Gastrocnemius medialis (tissue), 4 donors: ENCODE measurements around the gene PPP1R11.
"Not testable (repeated sequence)": the region's sequence is repeated elsewhere in the genome, so short reads cannot be mapped to it uniquely, and the experiment has no call there.

Experiments
- POLR2A ChIP-seq, 2 donors: fragments of 450-650 bp; IDR thresholded peaks; one replicate each; pipeline ENCODE4 v1.6.1; 2017; ENCODE audit warnings: antibody characterized with exemption in 2 of 2, mild to moderate bottlenecking in 2 of 2, moderate library complexity in 2 of 2
- TF ChIP-seq, protein P1 (sequence below), 5 experiments: fragments of 450-650 bp in 3 of 5; fragments of 200-600 bp in 2 of 5; sonication (generic) in 2 of 5; IDR thresholded peaks in 4 of 5; conservative IDR thresholded peaks in 1 of 5; 1 replicate in 4 of 5; 2 replicates in 1 of 5; pipeline ENCODE4 v1.5.1; 2016 to 2019; ENCODE audit warnings: antibody characterized with exemption in 5 of 5, mild to moderate bottlenecking in 3 of 5, moderate library complexity in 3 of 5

DNA sequence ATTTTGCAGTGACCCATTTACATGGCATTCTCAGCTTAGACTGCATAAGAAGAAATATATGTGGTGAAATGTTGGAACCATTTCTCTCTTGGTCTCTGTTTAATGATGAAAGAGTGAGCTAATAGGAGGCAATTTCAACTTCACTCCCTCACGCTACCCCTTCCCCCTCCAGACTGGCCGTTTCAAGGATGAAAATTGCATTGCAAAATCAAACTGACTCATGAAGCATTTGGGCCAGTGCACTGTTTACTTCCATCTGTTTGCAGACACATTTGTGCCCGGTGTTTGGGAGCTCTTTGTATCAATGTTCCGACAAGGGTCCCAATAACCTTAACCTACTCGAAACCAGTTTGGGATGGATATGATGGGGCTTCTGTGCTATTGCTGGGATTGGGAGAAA, 33.6 kb upstream of the PPP1R11 start:
- TF ChIP-seq, protein P1, sequence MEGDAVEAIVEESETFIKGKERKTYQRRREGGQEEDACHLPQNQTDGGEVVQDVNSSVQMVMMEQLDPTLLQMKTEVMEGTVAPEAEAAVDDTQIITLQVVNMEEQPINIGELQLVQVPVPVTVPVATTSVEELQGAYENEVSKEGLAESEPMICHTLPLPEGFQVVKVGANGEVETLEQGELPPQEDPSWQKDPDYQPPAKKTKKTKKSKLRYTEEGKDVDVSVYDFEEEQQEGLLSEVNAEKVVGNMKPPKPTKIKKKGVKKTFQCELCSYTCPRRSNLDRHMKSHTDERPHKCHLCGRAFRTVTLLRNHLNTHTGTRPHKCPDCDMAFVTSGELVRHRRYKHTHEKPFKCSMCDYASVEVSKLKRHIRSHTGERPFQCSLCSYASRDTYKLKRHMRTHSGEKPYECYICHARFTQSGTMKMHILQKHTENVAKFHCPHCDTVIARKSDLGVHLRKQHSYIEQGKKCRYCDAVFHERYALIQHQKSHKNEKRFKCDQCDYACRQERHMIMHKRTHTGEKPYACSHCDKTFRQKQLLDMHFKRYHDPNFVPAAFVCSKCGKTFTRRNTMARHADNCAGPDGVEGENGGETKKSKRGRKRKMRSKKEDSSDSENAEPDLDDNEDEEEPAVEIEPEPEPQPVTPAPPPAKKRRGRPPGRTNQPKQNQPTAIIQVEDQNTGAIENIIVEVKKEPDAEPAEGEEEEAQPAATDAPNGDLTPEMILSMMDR (IDR thresholded peaks at IDR 0.05 in 4 of 5, conservative IDR thresholded peaks at IDR 0.05 in 1 of 5) = not testable (repeated sequence)
- TF ChIP-seq POLR2A (IDR thresholded peaks at IDR 0.05) = not testable (repeated sequence)
